Caco-2 (cell line): Measurements from ENCODE around the gene HLA-DMB. TPM values are rescaled to one million over a fixed set of nuclear protein-coding genes. Genes with fewer than 3 reads are reported as not detected.

ENCODE experiments used
- BruUV-seq: library from RNA; stranded (reverse); fragments of 400-500 nt; replicated peaks from 2 replicates; lab custom pipeline; 2021; lab: Mats Ljungman, UMichigan
- CTCF ChIA-PET: fragments of 300-600 bp; sonication (Branson Sonifier 250); formaldehyde crosslinking; loops from one replicate; lab custom pipeline; 2022; ENCODE audit warnings: antibody characterized with exemption; lab: Charles Lee
- POLR2A ChIA-PET: fragments of 300-600 bp; sonication (Branson Sonifier 250); formaldehyde crosslinking; loops from one replicate; lab custom pipeline; 2022; ENCODE audit warnings: antibody characterized with exemption; lab: Charles Lee
- DNase-seq, 2 experiments: peaks; one replicate each; pipeline versions ENCODE4 v3.0.0 to v3.0.0-alpha.2; 2020 to 2022
- H3K27me3 ChIP-seq: replicated peaks from 2 replicates; pipeline ENCODE4 v1.6.0; 2011; ENCODE audit warnings: low read length; ENCODE audit not compliant: control insufficient read depth, insufficient read depth
- H3K36me3 ChIP-seq: 2 replicates; pipeline ENCODE4 v1.5.1; 2011; ENCODE audit warnings: low read length; ENCODE audit not compliant: control insufficient read depth, insufficient read depth
- H3K4me1 ChIP-seq: fragments of 250-450 bp; sonication (Bioruptor Pico); 2 replicates; pipeline ENCODE4 v1.5.1; 2020; ENCODE audit warnings: mild to moderate bottlenecking
- H3K4me3 ChIP-seq: 2 replicates; pipeline ENCODE4 v1.5.1; 2011; ENCODE audit warnings: low read depth, mild to moderate bottlenecking, control low read depth, low read length
- H3K9me3 ChIP-seq: fragments of 250-450 bp; sonication (Bioruptor Pico); 2 replicates; pipeline ENCODE4 v1.5.1; 2020; ENCODE audit warnings: mild to moderate bottlenecking, moderate library complexity
- H3K27ac Mint-ChIP-seq: one replicate; pipeline ENCODE4 v1.8.0; 2022; ENCODE audit warnings: mixed read lengths; ENCODE audit not compliant: unreplicated experiment
- H3K27me3 Mint-ChIP-seq: one replicate; pipeline ENCODE4 v1.8.0; 2022; ENCODE audit warnings: mixed read lengths; ENCODE audit not compliant: insufficient read depth, unreplicated experiment
- H3K36me3 Mint-ChIP-seq: one replicate; pipeline ENCODE4 v1.8.0; 2022; ENCODE audit warnings: mild to moderate bottlenecking, mixed read lengths; ENCODE audit not compliant: insufficient read depth, unreplicated experiment
- H3K4me1 Mint-ChIP-seq: one replicate; pipeline ENCODE4 v1.8.0; 2022; ENCODE audit warnings: low read depth, mixed read lengths; ENCODE audit not compliant: unreplicated experiment
- H3K4me3 Mint-ChIP-seq: one replicate; pipeline ENCODE4 v1.8.0; 2022; ENCODE audit warnings: mild to moderate bottlenecking, moderate library complexity, mixed read lengths; ENCODE audit not compliant: unreplicated experiment
- H3K9me3 Mint-ChIP-seq: one replicate; pipeline ENCODE4 v1.8.0; 2022; ENCODE audit warnings: mixed read lengths; ENCODE audit not compliant: unreplicated experiment
- CTCF ChIP-seq, 2 experiments: fragments of 200-600 bp in 1 of 2; IDR thresholded peaks; 1 replicate in 1 of 2; 2 replicates in 1 of 2; pipeline versions ENCODE4 v1.5.1 to v1.8.0; 2011 to 2022; ENCODE audit warnings: antibody characterized with exemption in 1 of 2, control low read depth in 1 of 2, inconsistent platforms in 1 of 2, low read depth in 1 of 2, low read length in 1 of 2, mild to moderate bottlenecking in 1 of 2, moderate library complexity in 1 of 2; ENCODE audit not compliant: insufficient read depth in 1 of 2, severe bottlenecking in 1 of 2, unreplicated experiment in 1 of 2
- intact Hi-C: fragments of 100-400 bp; cut with micrococcal nuclease; formaldehyde crosslinking; loops from one replicate; pipeline ENCODE4 v1.10.0; 2022; ENCODE audit not compliant: unreplicated experiment
- total RNA-seq: library from RNA; stranded (reverse); gene quantifications from 2 replicates; pipeline ENCODE4 v1.2.3, GENCODE V29; 2022

The HLA-DMB gene
- total RNA-seq, 1 experiment from 2014 or later, result not detected

GRCh38 chr6:32974541-32975308, 33.9 kb upstream of the HLA-DMB start:
- BruUV-seq, result no TSS peak
- no peaks in the 10 kb centered on the region for H3K27me3 ChIP-seq
- ChIA-PET POLR2A (interaction anchor here (0.6 kb wide), 1 partner anchor 234 kb away, joined by 3 read pairs; the partner anchor contains the start of gene RING1), CTCF (interaction anchor here (2.4 kb wide), 1 partner anchor 10 kb away, joined by 7 read pairs; no protein-coding TSS in a partner anchor)
- Mint-ChIP-seq H3K27ac (no peak overlapping the region), H3K4me1 (peaks cover 29% of the 10 kb centered on the region), H3K4me3 (peak overlapping the region; percentile 85), H3K27me3 (no peaks in the 10 kb centered on the region), H3K9me3 (no peaks in the 10 kb centered on the region), H3K36me3 (peaks cover 100% of the 10 kb centered on the region)
- peaks cover 47% of the 10 kb centered on the region for H3K4me1 ChIP-seq
- no peaks in the 10 kb centered on the region for H3K9me3 ChIP-seq
- intact Hi-C loops, result no loop called here
- no peak for DNase-seq
- TF ChIP-seq CTCF (IDR thresholded peaks at IDR 0.05; ENCODE audit: insufficient read depth in 1 of 2, low read depth in 1 of 2, low read length in 1 of 2, severe bottlenecking in 1 of 2, unreplicated experiment in 1 of 2), result no peak
- H3K36me3 ChIP-seq, result peaks cover 23% of the 10 kb centered on the region
- H3K4me3 ChIP-seq, result peak overlapping the region; percentile 92

DNA sequence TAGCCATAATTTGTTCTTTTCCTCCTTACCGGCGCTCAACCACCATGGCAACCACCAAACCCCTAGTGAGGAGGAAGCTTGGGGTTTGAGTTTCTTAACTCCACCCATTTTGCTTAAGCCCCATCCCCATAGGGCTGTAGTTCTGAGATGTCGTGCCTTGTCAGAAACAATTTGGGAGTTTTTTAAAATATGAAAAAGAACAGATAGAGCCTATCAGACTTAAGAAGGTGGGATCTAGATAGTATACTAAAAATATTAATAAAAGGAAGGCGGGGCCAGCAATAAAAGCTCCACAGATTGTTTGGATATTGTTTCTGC, 33.1 kb upstream of the HLA-DMB start:
- H3K36me3 Mint-ChIP-seq, result peaks cover 100% of the 10 kb centered on the region
- intact Hi-C loops, result no loop called here

More for the DNA sequence above, 33.1 kb upstream of the HLA-DMB start:
- DNase-seq, result no peak
- Histone ChIP-seq H3K27me3 (no peaks in the 10 kb centered on the region), H3K4me3 (peak overlapping the region; percentile 92), H3K4me1 (peaks cover 47% of the 10 kb centered on the region), H3K36me3 (peaks cover 23% of the 10 kb centered on the region), H3K9me3 (no peaks in the 10 kb centered on the region)
- ChIA-PET POLR2A (interaction anchor here (0.6 kb wide), 2 partner anchors 235 to 339 kb away, joined by 3 read pairs; partner anchors contain the start of gene RING1), CTCF (interaction anchor here (2.4 kb wide), 1 partner anchor 11 kb away, joined by 7 read pairs; no protein-coding TSS in a partner anchor)
- H3K9me3 Mint-ChIP-seq, result no peaks in the 10 kb centered on the region
- H3K4me3 Mint-ChIP-seq, result peak overlapping the region; percentile 85
- no peak for TF ChIP-seq CTCF (IDR thresholded peaks at IDR 0.05; ENCODE audit: insufficient read depth in 1 of 2, low read depth in 1 of 2, low read length in 1 of 2, severe bottlenecking in 1 of 2, unreplicated experiment in 1 of 2)
- H3K27ac Mint-ChIP-seq, result peak overlapping the region; percentile 100
- H3K27me3 Mint-ChIP-seq, result no peaks in the 10 kb centered on the region
- peaks cover 29% of the 10 kb centered on the region for H3K4me1 Mint-ChIP-seq
- BruUV-seq, result no TSS peak
